ENCODE data around the gene SRGAP3.

The SRGAP3 gene

GRCh38 chr3:9149566-9149965 is 99.9 kb downstream of the SRGAP3 start:
- no peak for DNase-seq (ENCODE audit: low read depth in 3 of 3, low spot score in 1 of 3)

GRCh38 chr3:9147896-9148266 is 101.6 kb downstream of the SRGAP3 start:
- no peak for DNase-seq (ENCODE audit: low read depth in 3 of 3, low spot score in 1 of 3)

- DNase-seq (ENCODE audit: low read depth in 3 of 3, low spot score in 1 of 3): no peak
These were observed 102.1 kb downstream of the SRGAP3 start for GRCh38 chr3:9147215-9147895.

DNA sequence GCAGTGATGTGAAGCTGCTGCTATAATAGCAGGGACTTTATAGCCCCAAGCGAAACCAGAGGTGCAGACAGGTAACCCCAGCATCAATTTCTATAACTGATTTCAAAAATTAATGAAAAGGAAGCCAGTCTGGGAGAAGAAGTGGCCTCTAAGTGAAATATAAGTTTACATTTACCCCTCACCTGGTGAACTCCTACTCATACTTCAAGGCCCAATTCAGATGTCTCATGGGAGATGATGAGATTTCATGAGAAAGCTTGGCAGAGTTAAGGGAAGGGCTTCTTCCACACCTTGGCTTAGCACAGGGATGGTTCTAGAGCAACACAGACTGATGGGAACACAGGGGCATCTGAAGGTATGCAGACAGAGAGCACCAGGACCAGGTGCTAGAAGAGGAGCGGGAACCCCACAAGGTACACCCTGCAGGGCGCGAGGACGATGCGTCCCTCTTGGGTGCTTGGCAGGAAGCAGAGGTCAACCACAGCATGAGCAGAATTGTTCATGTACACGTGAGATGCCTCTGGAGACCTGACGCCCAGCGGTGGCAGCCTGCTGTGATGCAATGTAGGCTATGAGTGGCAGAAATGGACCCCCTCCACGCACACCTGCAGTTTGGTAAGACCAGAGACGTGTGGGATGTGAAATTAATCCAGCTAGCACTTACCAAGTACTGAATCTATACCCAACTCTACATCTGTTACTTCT is 102.9 kb downstream of the SRGAP3 start:
- no peak for DNase-seq (ENCODE audit: low read depth in 3 of 3, low spot score in 1 of 3)

DNA sequence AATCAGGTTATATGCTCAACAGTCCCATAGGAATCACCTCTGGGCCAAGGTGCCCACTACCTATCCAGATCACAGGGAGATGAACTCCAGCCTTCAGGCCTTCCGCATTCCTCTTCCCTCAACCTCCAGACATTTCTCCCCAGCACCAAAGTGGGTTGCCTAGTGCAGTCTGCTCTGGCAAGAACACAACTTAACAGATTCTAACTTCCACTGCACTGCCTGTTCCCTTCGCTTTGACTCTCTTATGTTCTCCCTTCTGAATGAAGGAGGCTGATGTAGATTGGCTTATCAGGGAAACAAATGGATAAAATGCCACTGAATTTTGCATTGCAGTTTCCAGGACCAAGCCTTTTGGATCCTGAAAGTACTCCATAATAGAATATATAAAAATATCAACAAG is 106.3 kb downstream of the SRGAP3 start:
- DNase-seq (ENCODE audit: low read depth in 3 of 3, low spot score in 1 of 3): no peak

DNA sequence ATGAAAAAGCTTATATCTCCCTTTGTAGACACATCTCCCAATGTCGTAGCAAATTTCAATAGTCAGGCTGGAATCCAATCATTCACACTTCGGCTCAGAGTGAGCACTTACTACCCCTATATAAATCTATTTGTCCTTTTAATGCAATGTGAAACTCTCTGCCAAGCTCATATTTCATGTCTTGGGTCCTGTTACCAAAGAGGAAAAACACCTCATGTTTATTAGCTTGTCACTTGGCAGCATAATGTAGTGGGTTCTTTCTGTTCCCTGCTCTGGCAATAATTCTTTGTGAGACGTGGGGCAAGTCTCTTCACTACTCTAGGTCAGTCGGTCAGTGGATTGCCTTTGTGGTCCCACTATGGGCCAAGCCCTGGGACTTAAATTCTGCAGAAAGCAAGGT is 107.1 kb downstream of the SRGAP3 start:
- DNase-seq (ENCODE audit: low read depth in 3 of 3, low spot score in 1 of 3): no peak

DNA sequence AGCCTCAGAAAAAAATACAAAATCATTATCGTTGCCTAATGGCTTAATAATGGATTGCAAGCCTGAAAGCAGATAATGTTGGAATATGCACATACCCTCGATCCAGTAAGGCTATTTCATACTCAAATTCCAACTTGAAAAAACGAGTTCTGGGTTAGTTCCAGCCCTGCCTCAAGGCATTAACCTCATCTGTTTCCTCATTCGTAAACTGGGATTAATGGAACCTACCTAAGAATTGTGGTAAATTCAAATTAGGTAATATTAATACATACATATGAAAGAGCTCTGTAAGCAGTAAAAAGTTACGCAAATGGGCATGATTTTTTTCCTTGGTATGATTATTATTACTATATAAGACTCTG is 107.5 kb downstream of the SRGAP3 start:
- DNase-seq (ENCODE audit: low read depth in 3 of 3, low spot score in 1 of 3): no peak

DNA sequence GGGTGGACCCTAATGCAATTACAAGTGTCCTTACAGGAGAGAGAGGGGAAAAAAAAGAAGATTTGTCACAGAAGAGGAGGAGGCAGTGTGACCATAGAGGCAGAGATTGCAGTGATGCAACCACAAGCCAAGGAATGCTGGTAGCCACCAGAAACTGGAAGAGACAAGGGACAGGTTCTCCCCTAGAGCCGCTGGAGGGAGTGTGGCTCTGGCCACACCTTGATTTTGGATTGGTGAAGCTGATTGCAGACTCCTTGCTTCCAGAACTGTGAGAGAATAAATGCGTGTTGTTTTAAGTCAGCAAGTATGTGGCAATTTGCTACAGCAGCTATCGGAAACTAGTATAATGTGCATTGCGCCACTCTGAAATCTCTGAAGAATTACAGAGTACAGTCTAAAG is 110.1 kb downstream of the SRGAP3 start:
- DNase-seq (ENCODE audit: low read depth in 3 of 3, low spot score in 1 of 3): no peak

GRCh38 chr3:9137676-9138075 is 111.8 kb downstream of the SRGAP3 start:
- DNase-seq (ENCODE audit: low read depth in 3 of 3, low spot score in 1 of 3): no peak

DNA sequence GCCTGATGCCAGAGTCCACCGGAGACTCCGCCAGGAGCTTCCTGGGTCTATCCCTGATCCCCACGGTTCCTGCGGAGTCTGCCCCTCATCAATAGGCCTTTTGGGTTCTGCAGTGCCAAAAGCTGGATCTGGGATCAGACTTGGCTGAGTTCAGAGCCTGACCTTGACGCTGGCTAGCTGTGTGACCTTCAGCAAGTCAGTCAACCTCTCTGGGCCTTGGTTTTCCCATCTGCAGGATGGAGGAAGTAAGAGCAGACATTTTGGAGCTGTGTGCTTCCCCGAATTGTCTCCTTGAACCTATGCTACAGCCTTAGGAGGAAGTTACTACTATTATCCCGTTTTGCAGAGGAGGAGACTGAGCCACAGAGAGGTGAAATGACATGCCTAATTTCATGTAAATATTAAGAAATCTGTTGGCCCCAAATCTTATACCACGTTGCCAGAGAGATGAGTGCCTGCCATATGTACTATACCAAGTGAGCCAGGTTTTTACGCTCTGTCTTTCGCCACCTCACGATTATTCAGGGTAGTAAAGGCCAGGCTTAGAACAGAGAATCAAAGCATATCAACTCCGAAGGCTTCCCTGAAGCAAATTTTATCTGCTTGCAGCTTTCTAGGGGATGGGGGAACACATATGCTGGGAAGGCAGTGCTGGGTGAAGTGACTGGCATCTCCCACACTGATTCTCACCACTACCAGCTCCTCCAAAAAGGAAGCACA is 112.5 kb downstream of the SRGAP3 start:
- DNase-seq (ENCODE audit: low read depth in 3 of 3, low spot score in 1 of 3): no peak

DNA sequence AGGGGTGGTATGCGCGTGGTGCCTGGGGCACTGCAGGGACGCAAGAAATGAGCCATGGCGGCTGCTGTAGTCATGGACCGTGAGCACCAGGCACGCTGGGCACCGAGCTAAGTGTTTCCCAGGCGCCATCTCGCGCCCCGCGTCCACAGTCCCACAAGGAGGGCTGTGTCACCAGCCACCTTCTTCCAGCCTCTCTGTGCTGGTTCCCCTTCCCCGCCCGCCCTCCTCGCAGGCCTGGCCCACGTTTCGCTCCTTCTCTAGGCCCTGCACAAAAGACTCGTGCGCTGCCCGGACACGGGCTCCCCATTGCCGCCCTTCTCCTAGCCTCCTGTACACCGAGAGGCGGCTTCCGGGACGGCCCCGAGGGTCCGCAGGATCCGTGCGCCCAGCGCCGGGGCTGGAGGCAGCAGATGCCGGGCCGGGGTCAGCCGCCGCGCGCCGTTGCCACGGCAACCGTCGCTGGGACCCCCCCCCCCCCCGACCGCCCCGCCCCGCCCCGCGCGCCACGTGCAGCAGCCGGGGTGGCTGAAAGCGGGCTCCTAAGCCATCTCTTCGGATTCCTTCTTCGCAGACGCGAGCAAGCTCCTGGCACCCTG is 113.4 kb downstream of the SRGAP3 start:
- no peak for DNase-seq (ENCODE audit: low read depth in 3 of 3, low spot score in 1 of 3)

GRCh38 chr3:9135526-9135925 is 113.9 kb downstream of the SRGAP3 start:
- DNase-seq (ENCODE audit: low read depth in 3 of 3, low spot score in 1 of 3): no peak

DNA sequence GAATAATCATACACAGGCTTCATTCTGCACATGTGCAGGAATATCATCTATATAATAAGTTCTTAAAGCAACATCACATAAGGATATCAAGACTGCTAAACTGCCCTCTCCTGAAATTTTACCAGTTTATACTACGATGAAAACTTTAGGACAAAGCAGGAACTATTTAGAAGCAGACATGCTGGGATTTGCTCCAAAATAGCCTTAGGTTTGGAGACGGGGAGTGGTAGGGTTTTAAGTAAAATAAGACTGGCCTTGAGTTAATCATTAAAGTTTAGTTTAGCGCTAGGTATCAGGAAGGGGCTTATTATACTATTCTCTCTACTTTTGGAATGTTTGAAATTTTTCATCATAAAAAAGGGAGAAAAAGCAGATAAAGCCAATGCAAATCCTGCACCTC is 115.8 kb downstream of the SRGAP3 start:
- DNase-seq (ENCODE audit: low read depth in 3 of 3, low spot score in 1 of 3): no peak

GRCh38 chr3:9130345-9131305 is 118.8 kb downstream of the SRGAP3 start:
- DNase-seq (ENCODE audit: low read depth in 3 of 3, low spot score in 1 of 3): no peak

DNA sequence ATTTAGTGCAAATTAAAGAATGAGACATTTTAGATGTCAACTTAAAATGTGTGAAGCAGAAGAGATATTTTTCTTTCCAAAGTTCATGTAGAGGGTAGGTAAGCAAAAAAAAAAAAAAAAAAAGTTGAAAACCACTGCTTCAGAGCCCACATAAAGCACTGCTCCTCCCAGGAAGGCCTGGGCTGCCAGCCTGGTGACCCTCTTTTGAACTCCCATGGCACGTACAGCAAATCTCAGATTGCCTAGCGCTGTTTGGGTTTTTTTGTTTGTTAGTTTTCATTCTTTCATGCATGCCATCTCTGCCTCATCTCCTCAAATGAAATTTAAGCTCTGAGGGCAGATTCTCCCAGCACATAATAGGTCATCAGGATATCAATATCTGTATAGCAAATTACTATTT is 120.1 kb downstream of the SRGAP3 start:
- no peak for DNase-seq (ENCODE audit: low read depth in 3 of 3, low spot score in 1 of 3)

GRCh38 chr3:9125278-9125951 is 124.0 kb downstream of the SRGAP3 start:
- no peak for DNase-seq (ENCODE audit: low read depth in 3 of 3, low spot score in 1 of 3)

DNA sequence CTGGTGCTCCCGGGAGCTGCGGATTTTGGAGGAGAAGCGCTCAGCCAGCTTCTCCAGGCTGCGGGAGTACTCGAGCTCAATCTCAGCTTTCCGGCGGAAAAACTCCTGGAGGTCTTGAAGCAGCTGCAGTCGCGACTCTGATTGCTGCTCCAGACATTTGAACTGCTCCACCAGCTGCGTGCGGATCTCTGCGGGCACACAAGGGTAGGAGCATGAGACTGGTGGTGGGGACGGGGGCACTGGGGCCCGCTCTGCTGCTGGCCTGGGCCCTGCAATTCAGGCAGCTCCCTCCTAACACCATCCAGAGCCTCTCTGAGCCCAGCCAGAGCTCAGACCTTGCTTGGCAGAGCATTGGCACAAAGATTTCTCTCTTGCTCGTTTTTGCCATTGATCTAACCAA is 124.7 kb downstream of the SRGAP3 start:
- no peak for DNase-seq (ENCODE audit: low read depth in 3 of 3, low spot score in 1 of 3)

- no peak for DNase-seq (ENCODE audit: low read depth in 3 of 3, low spot score in 1 of 3)
These were observed 125.6 kb downstream of the SRGAP3 start for GRCh38 chr3:9123840-9124239.

DNA sequence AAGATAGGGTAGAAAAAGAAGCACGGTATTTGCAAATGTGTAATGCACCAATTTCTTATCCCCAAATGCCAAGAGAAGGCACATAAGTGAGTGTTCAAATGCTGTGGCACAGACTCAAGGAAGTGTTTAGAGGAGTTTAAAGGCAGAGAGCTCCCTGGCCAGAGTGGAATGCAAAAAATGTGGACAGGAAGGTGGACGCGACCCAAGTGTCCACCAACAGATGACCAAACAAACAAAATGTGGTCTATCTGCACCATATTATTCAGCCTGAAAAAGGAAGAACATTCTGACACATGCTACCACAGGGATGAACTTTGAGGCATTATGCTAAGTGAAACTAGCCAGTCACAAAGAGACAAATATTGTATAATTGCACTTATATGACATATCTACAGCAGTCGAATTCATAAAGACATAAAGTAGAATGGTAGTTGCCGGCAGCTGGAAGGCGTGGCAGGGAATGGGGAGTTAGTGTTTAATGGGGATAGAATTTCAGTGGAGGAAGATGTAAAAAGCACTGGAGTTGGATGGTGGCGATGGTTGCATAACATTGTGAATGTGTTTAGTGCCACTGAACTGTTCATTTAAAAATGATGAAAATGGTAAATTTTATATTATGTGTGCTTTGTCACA is 126.6 kb downstream of the SRGAP3 start:
- DNase-seq (ENCODE audit: low read depth in 3 of 3, low spot score in 1 of 3): no peak

Measured in stimulated activated CD4-positive, alpha-beta T cell treated with anti-CD3 and anti-CD28 coated beads, TNF-alpha, amount 100 ng/mL, for 1 hour (primary cell).